Muscle layer of colon (tissue), 2 donors: Measurements from ENCODE around the gene HAUS5.

Experiments
- H3K27ac ChIP-seq: one replicate; pipeline ENCODE4 v1.7.0; 2013; ENCODE audit warnings: low read depth, mild to moderate bottlenecking, low read length, moderate library complexity
- H3K27me3 ChIP-seq, 2 donors: one replicate each; pipeline ENCODE4 v1.7.0; 2013; ENCODE audit warnings: low read length in 2 of 2, mild to moderate bottlenecking in 2 of 2; ENCODE audit not compliant: insufficient read depth in 2 of 2, control insufficient read depth in 1 of 2
- H3K36me3 ChIP-seq: one replicate; pipeline ENCODE4 v1.7.0; 2013; ENCODE audit warnings: mild to moderate bottlenecking, low read length; ENCODE audit not compliant: insufficient read depth
- H3K4me1 ChIP-seq: one replicate; pipeline ENCODE4 v1.7.0; 2013; ENCODE audit warnings: mild to moderate bottlenecking, low read length; ENCODE audit not compliant: insufficient read depth
- H3K4me3 ChIP-seq, 2 donors: one replicate each; pipeline ENCODE4 v1.7.0; 2013; ENCODE audit warnings: low read length in 2 of 2, low read depth in 1 of 2, mild to moderate bottlenecking in 1 of 2, moderate library complexity in 1 of 2
- H3K9ac ChIP-seq: one replicate; pipeline ENCODE4 v1.7.0; 2013; ENCODE audit warnings: low read length
- H3K9me3 ChIP-seq: one replicate; pipeline ENCODE4 v1.7.0; 2013; ENCODE audit warnings: mild to moderate bottlenecking, low read length
- donor health status: abdominal sarcoma.
- donor health status: Adenocarcinoma of cecum.

The HAUS5 gene

DNA sequence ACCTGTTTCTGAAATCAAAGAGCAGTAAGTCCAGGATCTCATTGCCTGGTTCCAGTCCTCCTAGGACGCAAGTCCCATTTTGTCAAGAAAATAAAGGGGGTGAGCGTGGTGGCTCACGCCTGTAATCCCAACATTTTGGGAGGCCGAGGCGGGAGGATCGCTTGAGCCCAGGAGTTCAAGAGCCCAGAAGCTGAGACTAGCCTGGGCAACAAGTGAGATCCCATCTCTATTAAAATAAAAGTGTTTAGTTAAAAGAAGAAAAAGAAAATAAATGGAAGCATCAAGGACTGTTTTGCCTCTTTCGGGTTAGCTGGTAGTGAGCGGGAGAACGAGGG lies 344 bp upstream of the HAUS5 start:
- Histone ChIP-seq H3K9me3 (no peaks in the 10 kb centered on the region), H3K27me3 (no peaks in the 10 kb centered on the region), H3K9ac (no peak overlapping the region), H3K4me1 (peaks cover 11% of the 10 kb centered on the region), H3K27ac (no peak overlapping the region), H3K36me3 (no peaks in the 10 kb centered on the region), H3K4me3 (peak overlapping the region; percentile 76 to 89)

DNA sequence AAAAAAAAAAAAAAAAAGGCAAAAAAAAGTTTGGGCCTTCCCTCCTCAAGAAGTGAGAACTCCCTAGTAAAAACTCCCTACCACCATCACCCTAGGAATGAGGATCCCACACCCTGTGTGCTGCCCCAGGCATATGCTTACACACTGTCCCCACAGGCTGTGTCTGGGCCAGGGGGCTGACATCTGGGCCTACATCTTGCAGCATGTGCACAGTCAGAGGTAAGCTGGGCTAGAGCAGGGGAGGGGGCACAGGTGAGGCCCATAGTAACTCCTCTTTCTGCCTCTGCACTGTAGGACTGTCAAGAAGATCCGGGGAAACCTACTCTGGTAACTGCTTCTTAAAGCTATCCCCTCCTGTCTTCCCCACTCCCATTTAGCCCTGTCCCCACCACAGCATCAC lies 1.0 kb downstream of the HAUS5 start:
- H3K27ac ChIP-seq, result no peak overlapping the region
- no peaks in the 10 kb centered on the region for H3K9me3 ChIP-seq
- peaks cover 11% of the 10 kb centered on the region for H3K4me1 ChIP-seq
- no peaks in the 10 kb centered on the region for H3K36me3 ChIP-seq
- H3K4me3 ChIP-seq, result no peak overlapping the region
- H3K9ac ChIP-seq, result no peak overlapping the region
- H3K27me3 ChIP-seq, result no peaks in the 10 kb centered on the region

DNA sequence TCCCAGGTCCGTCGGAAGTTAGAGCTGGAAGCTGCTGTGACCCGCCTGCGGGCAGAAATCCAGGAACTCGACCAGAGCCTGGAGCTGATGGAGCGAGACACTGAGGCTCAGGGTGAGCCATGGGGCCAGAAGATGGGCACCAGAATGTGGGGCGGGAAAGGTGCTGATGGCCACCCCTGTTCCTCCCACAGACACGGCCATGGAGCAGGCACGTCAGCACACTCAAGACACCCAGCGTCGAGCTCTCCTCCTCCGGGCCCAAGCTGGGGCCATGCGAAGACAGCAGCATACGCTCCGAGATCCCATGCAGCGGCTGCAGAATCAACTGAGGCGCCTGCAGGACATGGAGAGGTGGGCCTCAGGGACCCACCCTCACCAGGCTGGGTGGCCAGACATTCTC lies 2.5 kb downstream of the HAUS5 start:
- H3K4me1 ChIP-seq, result peaks cover 11% of the 10 kb centered on the region
- no peak overlapping the region for H3K4me3 ChIP-seq
- H3K9ac ChIP-seq, result no peak overlapping the region
- H3K9me3 ChIP-seq, result no peaks in the 10 kb centered on the region
- no peaks in the 10 kb centered on the region for H3K36me3 ChIP-seq
- H3K27ac ChIP-seq, result no peak overlapping the region
- no peaks in the 10 kb centered on the region for H3K27me3 ChIP-seq

DNA sequence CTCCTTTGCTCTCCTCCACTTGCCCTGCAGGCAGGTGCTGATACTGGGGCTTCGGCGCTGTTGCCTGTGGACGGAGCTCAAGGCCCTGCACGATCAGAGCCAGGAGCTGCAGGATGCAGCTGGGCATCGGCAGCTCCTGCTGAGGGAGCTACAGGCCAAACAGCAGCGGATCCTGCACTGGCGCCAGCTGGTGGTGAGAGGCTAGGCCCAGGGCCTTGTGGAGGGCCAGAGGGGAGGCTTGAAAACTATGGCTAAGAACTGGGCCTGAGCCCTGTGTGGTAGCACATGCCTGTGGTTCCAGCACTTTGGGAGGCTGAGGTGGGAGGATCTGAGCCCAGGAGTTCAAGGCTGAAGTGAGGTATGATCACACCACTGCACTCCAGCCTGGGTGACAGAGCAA lies 6.3 kb downstream of the HAUS5 start:
- H3K27me3 ChIP-seq, result no peaks in the 10 kb centered on the region
- no peak overlapping the region for H3K9ac ChIP-seq
- no peak overlapping the region for H3K27ac ChIP-seq
- no peaks in the 10 kb centered on the region for H3K36me3 ChIP-seq
- H3K9me3 ChIP-seq, result no peaks in the 10 kb centered on the region
- H3K4me3 ChIP-seq, result no peak overlapping the region
- H3K4me1 ChIP-seq, result no peaks in the 10 kb centered on the region

DNA sequence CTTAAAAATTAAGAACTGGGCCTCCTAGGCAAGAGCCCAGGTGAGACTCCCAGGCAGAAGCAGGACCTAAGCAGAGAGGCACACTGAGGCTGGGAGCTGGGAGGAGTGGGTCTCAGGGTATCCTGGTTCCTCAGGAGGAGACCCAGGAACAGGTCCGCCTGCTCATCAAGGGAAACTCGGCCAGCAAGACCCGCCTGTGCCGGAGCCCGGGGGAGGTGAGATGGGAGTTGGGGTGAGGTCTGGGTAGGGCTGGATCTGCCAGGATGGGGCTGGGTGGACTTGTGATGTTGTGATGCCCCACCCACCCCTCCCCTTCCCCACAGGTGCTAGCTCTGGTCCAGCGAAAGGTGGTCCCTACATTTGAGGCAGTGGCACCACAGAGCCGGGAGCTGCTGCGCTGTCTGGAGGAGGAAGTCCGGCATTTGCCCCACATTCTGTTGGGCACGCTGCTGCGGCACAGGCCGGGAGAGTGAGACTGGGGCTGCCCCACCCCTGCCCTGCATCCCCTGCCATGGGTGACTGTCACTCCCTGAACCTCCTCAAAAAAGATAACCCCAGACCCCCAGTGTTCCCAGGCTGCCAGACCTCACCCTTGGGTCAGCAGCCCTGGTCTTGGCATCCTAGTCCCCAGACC lies 6.9 kb downstream of the HAUS5 start:
- Histone ChIP-seq H3K9ac (no peak overlapping the region), H3K4me3 (no peak overlapping the region), H3K27ac (no peak overlapping the region), H3K27me3 (no peaks in the 10 kb centered on the region), H3K36me3 (no peaks in the 10 kb centered on the region), H3K4me1 (no peaks in the 10 kb centered on the region), H3K9me3 (no peaks in the 10 kb centered on the region)

DNA sequence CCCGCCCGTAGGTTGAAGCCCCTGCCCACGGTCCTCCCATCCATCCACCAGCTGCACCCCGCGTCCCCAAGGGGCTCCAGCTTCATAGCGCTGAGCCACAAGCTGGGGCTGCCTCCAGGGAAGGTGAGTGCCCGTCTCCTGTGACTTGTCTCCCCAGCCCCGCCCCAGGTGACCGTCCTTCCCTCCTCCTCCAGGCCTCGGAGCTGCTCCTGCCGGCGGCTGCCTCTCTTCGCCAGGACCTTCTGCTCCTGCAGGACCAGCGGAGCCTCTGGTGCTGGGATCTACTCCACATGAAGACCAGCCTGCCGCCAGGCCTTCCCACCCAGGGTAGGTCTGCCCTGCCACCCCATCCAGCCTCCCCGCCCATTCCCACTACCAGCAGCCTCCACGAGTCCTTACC lies 7.5 kb downstream of the HAUS5 start:
- no peaks in the 10 kb centered on the region for H3K36me3 ChIP-seq
- H3K4me3 ChIP-seq, result no peak overlapping the region
- no peak overlapping the region for H3K9ac ChIP-seq
- no peaks in the 10 kb centered on the region for H3K4me1 ChIP-seq
- H3K9me3 ChIP-seq, result no peaks in the 10 kb centered on the region
- no peak overlapping the region for H3K27ac ChIP-seq
- H3K27me3 ChIP-seq, result no peaks in the 10 kb centered on the region

DNA sequence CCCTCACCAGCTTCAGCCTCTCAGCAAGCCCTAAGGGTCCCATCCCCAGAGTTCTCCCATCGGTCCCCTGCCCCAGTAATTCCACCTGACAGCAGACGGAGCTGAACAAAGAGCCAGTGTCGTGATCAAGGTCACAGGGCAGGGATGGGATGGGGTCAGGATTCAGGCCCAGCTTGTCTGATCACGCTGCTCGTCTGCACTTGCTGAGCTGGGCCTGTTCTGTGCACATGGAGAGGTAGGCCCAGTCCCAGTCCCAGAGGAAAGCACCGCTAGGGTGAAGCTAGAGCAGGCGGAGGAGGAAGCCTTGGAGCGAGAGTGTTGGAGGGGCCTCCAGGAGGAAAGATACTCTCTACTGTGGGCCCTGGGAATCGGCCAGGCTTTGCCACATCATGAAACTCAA lies 9.2 kb downstream of the HAUS5 start:
- no peaks in the 10 kb centered on the region for H3K36me3 ChIP-seq
- no peaks in the 10 kb centered on the region for H3K9me3 ChIP-seq
- H3K4me3 ChIP-seq, result no peak overlapping the region
- H3K27ac ChIP-seq, result no peak overlapping the region
- H3K4me1 ChIP-seq, result no peaks in the 10 kb centered on the region
- no peaks in the 10 kb centered on the region for H3K27me3 ChIP-seq
- H3K9ac ChIP-seq, result no peak overlapping the region

DNA sequence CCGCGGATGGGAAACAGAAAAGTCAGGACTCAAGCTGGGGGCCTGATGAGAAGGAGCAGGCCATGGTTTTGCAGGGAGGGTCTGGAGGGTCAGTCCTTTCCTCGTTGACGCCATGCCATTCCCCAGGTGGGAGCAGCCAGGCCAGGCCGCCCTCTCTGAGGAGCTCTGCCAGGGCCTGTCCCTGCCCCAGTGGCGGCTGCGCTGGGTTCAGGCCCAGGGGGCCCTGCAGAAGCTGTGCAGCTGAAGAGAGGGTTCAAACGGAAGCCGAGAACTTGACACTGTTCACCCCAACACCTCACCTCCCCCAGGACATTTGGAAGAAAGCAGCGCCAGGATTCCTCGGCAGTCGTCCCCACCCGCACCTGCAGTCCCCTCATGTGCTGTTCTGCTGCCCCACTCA lies 10.2 kb downstream of the HAUS5 start:
- Histone ChIP-seq H3K27ac (no peak overlapping the region), H3K4me3 (no peak overlapping the region), H3K27me3 (no peaks in the 10 kb centered on the region), H3K4me1 (no peaks in the 10 kb centered on the region), H3K36me3 (no peaks in the 10 kb centered on the region), H3K9me3 (no peaks in the 10 kb centered on the region), H3K9ac (no peak overlapping the region)

DNA sequence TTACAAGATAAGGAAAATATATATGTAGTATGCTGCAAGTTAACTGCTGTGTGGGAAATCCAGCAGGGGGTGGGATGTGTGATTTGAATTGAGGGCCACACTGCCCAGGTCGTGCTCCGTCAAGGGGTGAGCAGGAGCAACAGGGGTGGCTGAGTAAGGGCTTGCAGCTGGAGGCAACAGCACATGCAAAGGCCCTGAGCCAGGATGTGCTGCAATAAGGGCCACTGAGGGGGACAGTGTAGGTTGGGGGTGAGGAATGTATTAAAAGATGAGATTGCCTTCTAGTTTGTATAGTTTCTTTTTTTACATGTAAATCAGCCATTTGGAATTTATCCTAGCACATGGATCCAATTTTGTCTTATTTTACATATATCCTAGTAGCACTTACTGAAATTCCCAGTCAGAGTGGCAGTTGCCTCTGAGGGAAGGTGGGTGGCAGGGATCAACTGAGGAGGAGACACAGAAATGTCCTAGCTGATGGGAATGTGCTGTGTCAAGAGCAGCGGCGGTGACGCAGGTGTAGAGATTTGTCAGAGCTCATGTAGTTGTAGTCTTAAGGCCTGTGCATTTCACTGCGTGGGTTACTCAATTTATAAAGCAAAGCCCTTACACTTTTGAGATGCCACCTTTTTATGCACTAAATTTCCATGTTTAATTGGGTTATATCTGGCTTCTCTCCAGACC lies 10.9 kb downstream of the HAUS5 start:
- Histone ChIP-seq H3K36me3 (no peaks in the 10 kb centered on the region), H3K4me1 (no peaks in the 10 kb centered on the region), H3K9ac (no peak overlapping the region), H3K27me3 (no peaks in the 10 kb centered on the region), H3K9me3 (no peaks in the 10 kb centered on the region), H3K4me3 (no peak overlapping the region), H3K27ac (no peak overlapping the region)

DNA sequence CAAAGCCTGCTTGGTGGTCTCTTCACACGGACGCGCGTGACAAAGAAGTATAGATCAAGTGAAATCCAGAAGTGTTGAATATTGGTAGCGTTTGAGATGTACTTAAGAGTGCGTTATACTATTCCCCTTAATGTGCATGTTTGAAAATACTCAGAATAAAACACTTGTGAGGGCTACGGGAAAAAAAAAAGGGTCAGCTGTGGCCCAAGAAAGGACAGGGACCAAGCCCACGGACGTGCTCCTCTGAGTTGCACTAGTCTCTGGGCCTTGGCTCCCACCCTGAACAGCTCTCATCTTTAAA lies 15.7 kb downstream of the HAUS5 start:
- peak overlapping the region; percentile 85 to 98 for H3K4me3 ChIP-seq
- H3K27ac ChIP-seq, result peak overlapping the region; percentile 98
- H3K9ac ChIP-seq, result peak overlapping the region; percentile 89
- H3K27me3 ChIP-seq, result no peaks in the 10 kb centered on the region
- no peaks in the 10 kb centered on the region for H3K9me3 ChIP-seq
- H3K4me1 ChIP-seq, result peaks cover 8% of the 10 kb centered on the region
- H3K36me3 ChIP-seq, result peaks cover 30% of the 10 kb centered on the region

DNA sequence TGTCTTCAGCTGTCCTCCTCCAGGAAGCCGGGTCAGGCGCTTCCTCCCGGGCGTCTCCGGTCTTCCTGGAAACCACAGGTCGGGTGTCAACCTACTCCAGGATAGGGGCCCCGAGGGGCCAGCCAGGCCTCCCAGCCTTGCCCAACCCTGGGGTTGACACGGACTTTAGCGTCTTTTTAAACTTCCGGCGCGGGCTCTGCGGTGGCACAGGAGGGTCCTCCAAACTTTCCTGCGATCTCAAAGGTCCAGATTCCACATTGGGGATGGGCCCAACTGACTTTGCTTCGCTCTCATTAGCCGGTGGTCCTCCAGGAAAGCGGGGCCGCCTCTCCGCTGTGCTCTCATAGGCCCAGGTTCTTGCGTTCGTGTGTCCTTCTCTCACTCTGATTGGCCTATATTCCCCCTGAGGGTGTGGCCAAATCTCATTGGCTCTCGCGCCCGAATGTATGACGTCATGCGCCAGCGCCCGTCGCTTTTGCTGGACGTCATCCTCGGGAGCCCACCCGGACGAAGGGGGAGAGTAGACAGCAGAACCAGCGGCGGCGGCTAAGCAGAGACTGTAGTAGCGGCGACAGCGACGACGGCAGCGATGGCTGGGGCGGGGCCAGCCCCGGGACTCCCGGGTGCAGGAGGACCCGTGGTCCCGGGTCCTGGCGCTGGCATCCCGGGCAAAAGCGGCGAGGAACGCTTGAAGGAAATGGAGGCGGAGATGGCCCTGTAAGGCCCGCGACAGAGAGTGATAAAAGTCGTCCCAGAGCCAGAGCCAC lies 16.2 kb downstream of the HAUS5 start, which contains the start of gene RBM42:
Gene RBM42, plus strand, starts transcription at position 472 of the 767 bp plus-strand sequence. Its CDS starts 118 bp downstream, at position 590.
- peaks cover 34% of the 10 kb centered on the region for H3K36me3 ChIP-seq
- no peaks in the 10 kb centered on the region for H3K9me3 ChIP-seq
- H3K4me1 ChIP-seq, result peaks cover 8% of the 10 kb centered on the region
- peak within 1 kb of the TSS; percentile 96 for H3K9ac ChIP-seq
- no peaks in the 10 kb centered on the region for H3K27me3 ChIP-seq
- peak within 1 kb of the TSS; percentile 98 for H3K27ac ChIP-seq
- peak within 1 kb of the TSS; percentile 97 to 98 for H3K4me3 ChIP-seq

DNA sequence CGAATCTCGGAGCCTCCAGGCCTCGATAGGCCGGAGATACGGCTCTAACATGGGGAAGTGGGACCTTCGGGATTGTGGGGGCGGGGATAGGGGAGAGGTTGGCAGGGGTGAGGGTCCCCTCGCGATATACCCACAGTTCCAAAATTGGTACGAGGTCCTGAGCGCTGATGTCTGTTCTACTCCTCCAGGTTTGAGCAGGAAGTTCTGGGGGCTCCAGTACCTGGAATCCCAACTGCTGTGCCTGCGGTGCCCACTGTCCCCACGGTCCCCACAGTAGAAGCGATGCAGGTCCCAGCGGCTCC lies 16.7 kb downstream of the HAUS5 start:
- peak overlapping the region; percentile 96 for H3K9ac ChIP-seq
- peak overlapping the region; percentile 97 to 98 for H3K4me3 ChIP-seq
- peaks cover 8% of the 10 kb centered on the region for H3K4me1 ChIP-seq
- H3K9me3 ChIP-seq, result no peaks in the 10 kb centered on the region
- peaks cover 38% of the 10 kb centered on the region for H3K36me3 ChIP-seq
- peak overlapping the region; percentile 98 for H3K27ac ChIP-seq
- H3K27me3 ChIP-seq, result no peaks in the 10 kb centered on the region
